Neuron (in vitro differentiated cells): ENCODE data around the gene RAB9A.
"Not testable (repeated sequence)": the region's sequence is repeated elsewhere in the genome, so short reads cannot be mapped to it uniquely, and the experiment has no call there.

Experiments
- H2AFZ ChIP-seq: one replicate; pipeline ENCODE4 v1.6.1; 2013; ENCODE audit warnings: low read depth, mild to moderate bottlenecking, inconsistent platforms, low read length, moderate library complexity
- H3K27me3 ChIP-seq: one replicate; pipeline ENCODE4 v1.6.1; 2013; ENCODE audit warnings: low read length; ENCODE audit not compliant: insufficient read depth
- H3K36me3 ChIP-seq: one replicate; pipeline ENCODE4 v1.6.1; 2013; ENCODE audit warnings: low read length; ENCODE audit not compliant: insufficient read depth
- H3K4me1 ChIP-seq: one replicate; pipeline ENCODE4 v1.6.1; 2013; ENCODE audit warnings: low read length; ENCODE audit not compliant: insufficient read depth
- H3K4me3 ChIP-seq: 2 replicates; pipeline ENCODE4 v1.5.1; 2013; ENCODE audit warnings: mild to moderate bottlenecking, low read length, moderate library complexity
- H3K9me3 ChIP-seq: one replicate; pipeline ENCODE4 v1.6.1; 2013; ENCODE audit warnings: low read length

The RAB9A gene

DNA sequence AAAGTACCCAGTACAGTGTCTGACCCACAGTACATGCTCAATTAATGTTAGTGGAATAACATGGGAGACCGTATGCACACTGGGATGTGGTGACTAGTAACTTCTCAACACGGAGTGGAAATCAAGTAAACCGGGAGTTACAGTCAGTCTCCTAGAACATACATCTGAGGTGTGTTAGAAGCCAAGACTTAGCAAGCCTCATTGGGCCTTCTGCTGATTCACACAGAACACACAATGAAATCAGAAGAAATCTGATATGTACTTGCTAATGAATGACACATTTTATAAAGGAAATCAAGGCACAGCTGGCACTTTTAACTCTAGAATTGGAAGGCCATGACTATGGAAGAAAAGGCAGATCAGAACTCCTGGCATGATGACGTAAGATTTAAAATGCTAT lies 32.4 kb downstream of the RAB9A start:
- no peaks in the 10 kb centered on the region for H3K27me3 ChIP-seq
- peaks cover 19% of the 10 kb centered on the region for H3K4me1 ChIP-seq
- peaks cover 2% of the 10 kb centered on the region for H3K36me3 ChIP-seq
- no peak overlapping the region for H2AFZ ChIP-seq
- H3K9me3 ChIP-seq, result no peaks in the 10 kb centered on the region
- no peak overlapping the region for H3K4me3 ChIP-seq

DNA sequence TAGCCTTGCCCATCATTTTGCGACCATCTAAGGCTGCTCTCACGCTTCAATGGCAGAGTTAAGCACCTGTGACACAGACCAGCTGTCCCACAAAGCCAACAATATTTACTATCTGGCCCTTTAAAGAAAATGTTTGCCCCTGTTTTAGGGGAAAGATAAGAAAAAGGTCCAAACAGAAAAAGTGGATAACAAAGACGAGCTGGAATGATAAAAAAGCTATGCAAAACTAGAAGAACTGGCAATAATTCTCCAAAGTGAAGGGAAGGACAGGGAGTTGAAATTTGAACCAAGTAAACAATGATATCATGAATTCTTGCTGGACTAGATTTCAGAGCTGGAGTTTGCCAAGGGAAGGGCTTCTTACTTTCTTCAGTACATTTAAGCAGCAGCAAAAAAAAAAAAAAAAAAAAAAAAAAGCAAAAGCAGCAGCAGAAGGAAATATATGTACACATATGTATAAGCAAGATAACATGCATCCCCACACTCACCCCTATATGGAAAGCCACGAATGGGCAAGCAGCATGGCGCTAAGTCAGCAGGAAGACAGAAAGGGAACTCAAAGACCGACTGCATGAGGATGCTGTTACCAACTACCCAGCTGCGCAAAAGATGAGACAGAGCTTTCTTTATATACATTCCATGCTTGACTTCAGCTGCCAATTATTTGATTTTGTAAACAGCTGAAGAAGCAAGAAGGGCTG lies 33.0 kb downstream of the RAB9A start:
- no peaks in the 10 kb centered on the region for H3K9me3 ChIP-seq
- H2AFZ ChIP-seq, result no peak overlapping the region
- H3K27me3 ChIP-seq, result no peaks in the 10 kb centered on the region
- H3K4me1 ChIP-seq, result peaks cover 19% of the 10 kb centered on the region
- no peaks in the 10 kb centered on the region for H3K36me3 ChIP-seq
- no peak overlapping the region for H3K4me3 ChIP-seq

DNA sequence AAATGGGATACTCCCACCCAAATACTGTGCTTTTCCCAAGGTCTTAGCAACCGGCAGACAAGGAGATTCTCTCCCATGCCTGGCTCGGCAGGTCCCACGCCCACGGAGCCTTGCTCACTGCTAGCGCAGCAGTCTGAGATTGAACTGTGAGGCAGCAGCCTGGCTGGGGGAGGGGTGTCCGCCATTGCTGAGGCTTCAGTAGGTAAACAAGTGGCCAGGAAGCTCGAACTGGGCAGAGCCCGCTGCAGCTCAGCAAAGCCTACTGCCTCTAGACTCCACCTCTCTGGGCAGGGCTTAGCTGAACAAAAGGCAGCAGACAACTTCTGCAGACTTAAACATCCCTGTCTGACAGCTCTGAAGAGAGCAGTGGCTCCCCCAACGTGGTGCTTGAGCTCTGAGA lies 36.0 kb downstream of the RAB9A start:
- not testable (repeated sequence) for H3K9me3 ChIP-seq, H3K4me1 ChIP-seq, H3K27me3 ChIP-seq, H3K4me3 ChIP-seq, H3K36me3 ChIP-seq, H2AFZ ChIP-seq

DNA sequence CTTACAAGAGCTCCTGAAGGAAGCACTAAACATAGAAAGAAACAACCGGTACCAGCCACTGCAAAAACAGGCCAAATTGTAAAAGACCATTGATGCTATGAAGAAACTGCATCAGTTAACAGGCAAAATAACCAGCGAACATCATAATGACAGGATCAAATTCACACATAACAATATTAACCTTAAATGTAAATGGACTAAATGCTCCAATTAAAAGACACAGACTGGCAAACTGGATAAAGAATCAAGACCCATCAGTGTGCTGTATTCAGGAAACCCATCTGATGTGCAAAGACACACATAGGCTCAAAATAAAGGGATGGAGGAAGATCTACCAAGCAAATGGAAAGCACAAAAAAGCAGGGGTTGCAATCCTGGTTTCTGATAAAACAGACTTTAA lies 37.7 kb downstream of the RAB9A start:
- not testable (repeated sequence) for H2AFZ ChIP-seq, H3K36me3 ChIP-seq, H3K9me3 ChIP-seq, H3K4me1 ChIP-seq, H3K27me3 ChIP-seq, H3K4me3 ChIP-seq

DNA sequence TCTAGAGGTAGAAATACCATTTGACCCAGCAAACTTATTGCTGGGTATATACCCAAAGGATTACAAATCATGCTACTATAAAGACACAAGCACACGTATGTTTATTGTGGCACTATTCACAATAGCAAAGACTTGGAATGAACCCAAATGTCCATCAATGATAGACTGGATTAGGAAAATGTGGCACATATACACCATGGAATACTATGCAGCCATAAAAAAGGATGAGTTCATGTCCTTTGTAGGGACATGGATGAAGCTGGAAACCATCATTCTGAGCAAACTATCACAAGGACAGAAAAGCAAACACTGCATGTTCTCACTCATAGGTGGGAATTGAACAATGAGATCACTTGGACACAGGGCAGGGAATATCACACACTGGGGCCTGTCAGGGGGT lies 41.6 kb downstream of the RAB9A start:
- H2AFZ ChIP-seq, H3K36me3 ChIP-seq, H3K27me3 ChIP-seq, H3K4me3 ChIP-seq, H3K9me3 ChIP-seq: not testable (repeated sequence)
- H3K4me1 ChIP-seq, result peaks cover 10% of the 10 kb centered on the region

DNA sequence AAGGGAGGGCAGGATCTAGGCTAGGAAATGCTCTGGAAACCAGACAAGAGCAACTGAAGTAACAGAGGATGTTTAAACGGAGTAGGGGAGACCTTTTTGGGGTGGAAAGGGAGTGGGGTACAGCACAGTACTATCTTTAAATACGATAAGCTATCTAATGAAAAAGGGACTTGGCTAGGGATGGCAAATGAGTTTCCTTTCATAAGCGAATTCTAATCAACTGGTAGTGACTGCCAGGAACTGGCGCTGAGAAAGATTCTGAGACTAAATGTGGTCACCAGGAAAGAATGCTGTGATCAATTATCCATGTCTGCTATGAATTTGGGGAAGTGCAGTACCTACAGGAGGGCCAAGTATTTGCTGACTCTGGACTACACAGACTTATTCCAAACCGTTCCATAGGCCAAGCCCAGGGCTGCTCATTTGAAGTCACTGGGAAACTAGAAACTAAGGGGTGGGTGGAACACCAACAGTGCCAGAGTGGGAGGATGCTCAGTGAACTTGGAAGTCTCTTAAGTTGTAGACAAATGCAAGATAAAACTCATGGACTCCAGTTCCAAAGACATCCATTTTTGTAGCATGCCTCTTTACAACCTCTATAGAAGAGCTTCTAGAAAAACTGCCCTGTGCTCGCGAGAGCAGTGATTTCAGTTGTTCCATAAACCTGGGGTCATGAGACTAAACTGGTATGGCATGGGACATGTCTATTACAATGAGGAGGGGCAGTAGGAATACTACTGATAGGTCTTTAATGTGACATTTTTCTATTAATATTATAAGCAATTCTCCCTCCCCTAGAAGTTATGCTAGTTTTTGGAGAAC lies 43.5 kb downstream of the RAB9A start:
- peaks cover 10% of the 10 kb centered on the region for H3K4me1 ChIP-seq
- no peak overlapping the region for H2AFZ ChIP-seq
- H3K9me3 ChIP-seq, result no peaks in the 10 kb centered on the region
- no peaks in the 10 kb centered on the region for H3K27me3 ChIP-seq
- H3K36me3 ChIP-seq, result peaks cover 2% of the 10 kb centered on the region
- H3K4me3 ChIP-seq, result no peak overlapping the region

DNA sequence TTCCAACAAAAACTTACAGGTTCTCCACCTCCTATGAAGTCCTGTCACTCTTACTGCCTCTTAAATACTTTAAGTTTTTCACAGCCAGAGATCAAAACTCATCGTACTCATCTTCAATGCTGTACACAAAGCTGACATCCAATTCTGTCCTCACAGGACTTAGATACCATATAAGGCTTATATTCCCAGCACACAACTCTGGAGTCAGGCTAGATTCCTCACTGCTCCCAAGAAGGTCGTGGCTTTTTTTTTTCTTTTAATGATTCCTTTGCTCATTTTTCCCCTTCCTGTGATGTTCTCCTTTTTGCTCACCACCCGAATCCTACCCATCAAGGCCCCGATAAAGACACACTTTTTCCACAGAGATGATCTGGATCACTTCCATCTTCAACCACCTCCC lies 44.6 kb downstream of the RAB9A start:
- H2AFZ ChIP-seq, result no peak overlapping the region
- H3K4me3 ChIP-seq, result peak overlapping the region; percentile 83
- H3K9me3 ChIP-seq, result no peaks in the 10 kb centered on the region
- H3K27me3 ChIP-seq, result no peaks in the 10 kb centered on the region
- H3K36me3 ChIP-seq, result peaks cover 2% of the 10 kb centered on the region
- peaks cover 10% of the 10 kb centered on the region for H3K4me1 ChIP-seq

DNA sequence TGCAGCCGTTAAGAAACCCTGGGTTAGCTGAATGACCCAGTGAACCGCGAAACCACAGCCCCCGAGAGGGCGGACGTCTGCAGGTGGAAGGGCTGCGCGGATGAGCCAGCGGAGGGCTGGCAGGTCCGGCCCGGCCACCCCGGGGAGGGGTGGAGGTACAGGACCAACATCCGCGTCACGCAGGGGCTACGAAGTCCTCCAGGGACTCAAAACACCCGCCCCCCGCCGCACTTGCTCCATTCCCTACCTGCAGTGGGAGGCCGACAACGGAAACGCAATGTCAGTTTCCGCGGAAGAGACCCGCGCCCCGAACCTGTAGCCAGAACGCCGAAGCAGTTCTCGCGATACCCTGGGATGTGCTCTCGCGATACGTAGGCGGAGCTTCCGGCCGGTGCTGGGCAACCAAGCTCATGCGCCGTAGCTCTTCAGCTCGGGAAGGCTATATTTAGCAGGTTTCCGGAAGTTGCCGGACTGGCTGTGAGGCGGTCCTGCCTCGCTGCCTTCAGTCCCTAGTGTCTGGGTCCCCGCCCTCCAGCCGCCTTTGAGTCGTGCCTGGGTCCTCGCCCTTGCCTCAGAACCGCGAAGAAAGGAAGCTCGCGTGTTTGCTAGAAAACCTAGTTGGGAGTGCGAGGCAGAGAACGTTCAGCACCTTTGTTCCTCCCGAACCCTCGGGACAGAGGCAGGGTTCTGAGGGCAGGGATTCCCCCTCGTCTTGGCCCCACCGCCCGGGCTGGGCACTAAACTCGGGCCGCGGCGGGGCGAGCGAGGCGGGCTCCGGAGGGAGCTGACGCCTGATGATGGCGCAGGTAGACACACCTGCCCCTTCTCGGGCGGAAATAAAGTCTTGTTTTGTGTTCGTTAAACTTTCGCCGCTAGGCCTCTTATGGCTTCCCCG lies 45.6 kb downstream of the RAB9A start, which contains the start of the genes OFD1 and TRAPPC2:
Gene OFD1 (plus strand): TSS at position 471 of the 895 bp plus-strand sequence. CDS start 324 bp downstream, at position 795.
Gene TRAPPC2 (minus strand): TSS at position 343 of the 895 bp plus-strand sequence. CDS start 14,657 bp downstream, outside the sequence.
- peaks cover 10% of the 10 kb centered on the region for H3K4me1 ChIP-seq
- no peaks in the 10 kb centered on the region for H3K9me3 ChIP-seq
- peaks cover 2% of the 10 kb centered on the region for H3K36me3 ChIP-seq
- H3K27me3 ChIP-seq, result no peaks in the 10 kb centered on the region
- peak within 1 kb of the TSS; percentile 8 for H2AFZ ChIP-seq
- H3K4me3 ChIP-seq, result peak within 1 kb of the TSS; percentile 83

DNA sequence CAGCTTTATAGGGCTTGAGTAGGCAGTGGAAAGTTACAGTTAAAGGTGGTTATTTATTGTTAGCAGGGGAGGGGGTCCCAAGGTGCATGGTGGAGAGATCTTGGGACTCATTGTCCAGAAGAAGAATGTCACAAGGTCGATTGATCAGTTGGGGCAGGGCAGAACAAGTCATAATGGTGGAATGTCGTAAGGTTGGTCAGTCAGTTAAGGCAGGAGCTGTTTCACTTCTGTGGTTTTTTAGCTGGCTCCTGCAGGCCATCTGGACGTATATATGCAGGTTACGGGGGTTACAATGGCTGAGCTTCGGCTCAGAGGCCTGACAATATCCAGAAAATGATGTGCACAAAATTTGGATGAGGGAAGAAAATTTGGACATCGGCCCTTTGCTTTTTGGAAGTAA lies 52.8 kb downstream of the RAB9A start:
- H3K36me3 ChIP-seq, result peaks cover 7% of the 10 kb centered on the region
- H3K4me1 ChIP-seq, result no peaks in the 10 kb centered on the region
- no peaks in the 10 kb centered on the region for H3K9me3 ChIP-seq
- H3K4me3 ChIP-seq, result no peak overlapping the region
- no peak overlapping the region for H2AFZ ChIP-seq
- no peaks in the 10 kb centered on the region for H3K27me3 ChIP-seq

DNA sequence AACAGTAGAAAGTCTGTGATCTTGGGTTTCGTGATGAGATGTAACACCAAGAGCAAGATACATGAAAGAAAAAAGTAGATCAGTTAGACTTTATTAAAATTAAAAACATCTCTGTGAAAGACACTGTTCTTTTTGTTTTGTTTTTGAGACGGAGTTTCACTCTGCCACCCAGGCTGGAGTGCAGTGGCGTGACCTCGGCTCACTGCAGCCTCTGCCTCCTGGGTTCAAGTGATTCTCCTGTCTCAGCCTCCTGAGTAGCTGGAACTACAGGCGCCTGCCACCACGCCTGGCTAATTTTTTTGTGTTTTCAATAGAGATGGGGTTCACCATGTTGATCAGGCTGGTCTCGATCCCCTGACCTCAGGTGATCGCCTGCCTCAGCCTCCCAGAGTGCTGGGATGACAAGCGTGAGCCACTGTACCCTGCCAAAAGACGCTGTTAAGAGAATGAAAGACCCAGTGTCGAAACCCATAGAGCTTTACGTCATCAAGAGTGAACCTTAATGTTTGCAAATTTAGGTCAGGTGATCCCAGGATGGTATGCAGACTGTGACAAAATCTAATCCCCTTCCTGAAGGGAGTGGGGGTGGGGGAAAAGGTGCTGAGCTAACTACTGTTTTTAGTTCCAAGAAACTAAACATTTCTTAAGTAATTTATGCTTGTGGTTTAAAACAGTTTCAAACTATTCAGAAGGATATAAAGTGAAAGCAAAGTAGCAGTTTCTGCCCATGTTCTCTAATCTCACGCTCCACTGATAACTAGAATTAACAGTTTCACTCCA lies 53.7 kb downstream of the RAB9A start:
- no peaks in the 10 kb centered on the region for H3K9me3 ChIP-seq
- no peak overlapping the region for H2AFZ ChIP-seq
- H3K36me3 ChIP-seq, result peaks cover 5% of the 10 kb centered on the region
- no peak overlapping the region for H3K4me3 ChIP-seq
- no peaks in the 10 kb centered on the region for H3K27me3 ChIP-seq
- no peaks in the 10 kb centered on the region for H3K4me1 ChIP-seq

DNA sequence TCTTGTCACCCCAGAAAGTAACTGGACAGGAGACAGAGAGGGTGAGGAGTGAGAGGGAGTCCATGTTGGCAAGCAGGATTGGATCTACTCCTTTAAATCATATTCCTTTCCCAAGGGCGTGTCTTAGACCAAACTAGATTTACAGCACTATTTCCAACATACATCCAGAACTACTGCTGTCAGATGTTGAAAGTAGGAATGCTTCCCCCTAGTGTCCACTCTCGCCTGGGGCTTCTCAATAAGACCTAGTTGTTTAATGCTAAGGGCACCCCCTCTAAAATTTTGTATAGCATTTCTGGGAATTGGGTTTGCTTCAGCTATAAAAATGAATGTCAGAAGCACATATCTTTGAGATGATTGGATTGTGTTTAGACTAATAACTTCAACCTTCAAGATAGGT lies 58.9 kb downstream of the RAB9A start:
- no peaks in the 10 kb centered on the region for H3K9me3 ChIP-seq
- no peak overlapping the region for H3K4me3 ChIP-seq
- H3K36me3 ChIP-seq, result peaks cover 17% of the 10 kb centered on the region
- no peaks in the 10 kb centered on the region for H3K4me1 ChIP-seq
- no peaks in the 10 kb centered on the region for H3K27me3 ChIP-seq
- no peak overlapping the region for H2AFZ ChIP-seq

DNA sequence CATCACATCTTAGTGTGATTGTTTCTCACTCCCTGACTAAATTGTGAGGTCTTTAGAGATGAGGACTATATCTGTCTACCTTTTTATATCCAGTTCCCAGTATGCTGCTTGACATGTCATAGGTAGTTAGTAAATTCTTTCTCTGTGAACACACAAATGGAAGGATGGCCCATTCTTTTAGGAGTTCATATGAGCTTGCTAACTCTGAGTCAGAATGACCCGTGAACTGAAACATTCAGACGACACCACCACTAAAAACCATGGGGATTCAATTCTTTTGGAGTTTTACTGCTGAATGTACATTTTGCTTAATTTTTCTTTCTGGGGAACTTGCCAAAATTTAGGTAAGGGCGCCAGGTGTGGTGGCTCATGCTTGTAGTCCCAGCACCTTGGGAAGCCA lies 59.6 kb downstream of the RAB9A start:
- Histone ChIP-seq H3K9me3 (no peaks in the 10 kb centered on the region), H3K4me1 (no peaks in the 10 kb centered on the region), H3K36me3 (peaks cover 21% of the 10 kb centered on the region), H3K27me3 (no peaks in the 10 kb centered on the region), H2AFZ (no peak overlapping the region), H3K4me3 (no peak overlapping the region)
